ENCODE measurements around the gene TMEM41A. TPM values are rescaled to one million over a fixed set of nuclear protein-coding genes. Genes with fewer than 3 reads are reported as not detected.
"Not testable (repeated sequence)": the region's sequence is repeated elsewhere in the genome, so short reads cannot be mapped to it uniquely, and the experiment has no call there.

TMEM41A gene
- total RNA-seq, 3 donors from 2014 or later: 25.1 to 28.0 (median 25.6) TPM

- H3K36me3 Mint-ChIP-seq (ENCODE audit: insufficient read depth): peaks cover 16% of the 10 kb centered on the region
- no peaks in the 10 kb centered on the region for H3K27me3 Mint-ChIP-seq (ENCODE audit: low read depth)
- H3K4me1 Mint-ChIP-seq (ENCODE audit: low read depth): no peaks in the 10 kb centered on the region
- ATAC-seq: no peak
- H3K9me3 Mint-ChIP-seq: no peaks in the 10 kb centered on the region
- no peak overlapping the region for H3K4me3 Mint-ChIP-seq
- no peak for DNase-seq
These were observed 28.5 kb downstream of the TMEM41A start for GRCh38 chr3:185470323-185470722.

- Mint-ChIP-seq H3K4me1 (ENCODE audit: low read depth) (no peaks in the 10 kb centered on the region), H3K4me3 (no peak overlapping the region), H3K9me3 (no peaks in the 10 kb centered on the region), H3K27me3 (ENCODE audit: low read depth) (no peaks in the 10 kb centered on the region), H3K36me3 (ENCODE audit: insufficient read depth) (peaks cover 13% of the 10 kb centered on the region)
- no peak for DNase-seq
- ATAC-seq: no peak
These were observed 29.3 kb downstream of the TMEM41A start for GRCh38 chr3:185469542-185469941.

GRCh38 chr3:185466123-185466522 lies 32.7 kb downstream of the TMEM41A start:
- H3K4me1 Mint-ChIP-seq (ENCODE audit: low read depth); H3K27me3 Mint-ChIP-seq (ENCODE audit: low read depth); ATAC-seq; DNase-seq; H3K36me3 Mint-ChIP-seq (ENCODE audit: insufficient read depth); H3K4me3 Mint-ChIP-seq; H3K9me3 Mint-ChIP-seq: not testable (repeated sequence)

- Mint-ChIP-seq H3K36me3 (ENCODE audit: insufficient read depth) (peaks cover 4% of the 10 kb centered on the region), H3K4me1 (ENCODE audit: low read depth) (no peaks in the 10 kb centered on the region), H3K27me3 (ENCODE audit: low read depth) (no peaks in the 10 kb centered on the region), H3K4me3 (no peak overlapping the region), H3K9me3 (no peaks in the 10 kb centered on the region)
- no peak for DNase-seq
- ATAC-seq: no peak
These were observed 33.4 kb downstream of the TMEM41A start for GRCh38 chr3:185465471-185465870.

GRCh38 chr3:185460719-185461350 lies 38.0 kb downstream of the TMEM41A start:
- DNase-seq (no peak), ATAC-seq (no peak)
- Mint-ChIP-seq H3K27me3 (ENCODE audit: low read depth) (no peaks in the 10 kb centered on the region), H3K4me1 (ENCODE audit: low read depth) (no peaks in the 10 kb centered on the region), H3K9me3 (no peaks in the 10 kb centered on the region), H3K4me3 (no peak overlapping the region), H3K36me3 (ENCODE audit: insufficient read depth) (no peaks in the 10 kb centered on the region)

- ATAC-seq (no peak), DNase-seq (no peak)
- H3K9me3 Mint-ChIP-seq: no peaks in the 10 kb centered on the region
- no peaks in the 10 kb centered on the region for H3K4me1 Mint-ChIP-seq (ENCODE audit: low read depth)
- H3K27me3 Mint-ChIP-seq (ENCODE audit: low read depth): no peaks in the 10 kb centered on the region
- no peaks in the 10 kb centered on the region for H3K36me3 Mint-ChIP-seq (ENCODE audit: insufficient read depth)
- no peak overlapping the region for H3K4me3 Mint-ChIP-seq
These were observed 38.5 kb downstream of the TMEM41A start for GRCh38 chr3:185460309-185460708.

GRCh38 chr3:185457376-185457775 lies 41.5 kb downstream of the TMEM41A start:
- H3K9me3 Mint-ChIP-seq: no peaks in the 10 kb centered on the region
- H3K36me3 Mint-ChIP-seq (ENCODE audit: insufficient read depth): no peaks in the 10 kb centered on the region
- ATAC-seq: no peak
- no peak overlapping the region for H3K4me3 Mint-ChIP-seq
- no peaks in the 10 kb centered on the region for H3K4me1 Mint-ChIP-seq (ENCODE audit: low read depth)
- DNase-seq: no peak
- H3K27me3 Mint-ChIP-seq (ENCODE audit: low read depth): no peaks in the 10 kb centered on the region

- H3K4me1 Mint-ChIP-seq (ENCODE audit: low read depth); H3K36me3 Mint-ChIP-seq (ENCODE audit: insufficient read depth); DNase-seq; H3K4me3 Mint-ChIP-seq; H3K27me3 Mint-ChIP-seq (ENCODE audit: low read depth); ATAC-seq; H3K9me3 Mint-ChIP-seq: not testable (repeated sequence)
These were observed 47.4 kb downstream of the TMEM41A start for GRCh38 chr3:185451432-185451831.

- no peak overlapping the region for H3K4me3 Mint-ChIP-seq
- no peaks in the 10 kb centered on the region for H3K27me3 Mint-ChIP-seq (ENCODE audit: low read depth)
- DNase-seq (no peak), ATAC-seq (no peak)
- H3K9me3 Mint-ChIP-seq: no peaks in the 10 kb centered on the region
- no peaks in the 10 kb centered on the region for H3K4me1 Mint-ChIP-seq (ENCODE audit: low read depth)
- H3K36me3 Mint-ChIP-seq (ENCODE audit: insufficient read depth): no peaks in the 10 kb centered on the region
These were observed 50.7 kb downstream of the TMEM41A start for GRCh38 chr3:185448107-185448506.

GRCh38 chr3:185444329-185444728 lies 54.5 kb downstream of the TMEM41A start:
- no peaks in the 10 kb centered on the region for H3K9me3 Mint-ChIP-seq
- H3K27me3 Mint-ChIP-seq (ENCODE audit: low read depth): no peaks in the 10 kb centered on the region
- DNase-seq (no peak), ATAC-seq (no peak)
- H3K4me1 Mint-ChIP-seq (ENCODE audit: low read depth): no peaks in the 10 kb centered on the region
- H3K4me3 Mint-ChIP-seq: no peak overlapping the region
- no peaks in the 10 kb centered on the region for H3K36me3 Mint-ChIP-seq (ENCODE audit: insufficient read depth)

- Mint-ChIP-seq H3K4me3 (no peak overlapping the region), H3K36me3 (ENCODE audit: insufficient read depth) (no peaks in the 10 kb centered on the region), H3K9me3 (no peaks in the 10 kb centered on the region), H3K4me1 (ENCODE audit: low read depth) (no peaks in the 10 kb centered on the region), H3K27me3 (ENCODE audit: low read depth) (no peaks in the 10 kb centered on the region)
- DNase-seq: no peak
- ATAC-seq: no peak
These were observed 56.8 kb downstream of the TMEM41A start for GRCh38 chr3:185442031-185442430.

- no peak for DNase-seq
- H3K9me3 Mint-ChIP-seq: no peaks in the 10 kb centered on the region
- no peak for ATAC-seq
- no peaks in the 10 kb centered on the region for H3K36me3 Mint-ChIP-seq (ENCODE audit: insufficient read depth)
- H3K4me1 Mint-ChIP-seq (ENCODE audit: low read depth): no peaks in the 10 kb centered on the region
- H3K27me3 Mint-ChIP-seq (ENCODE audit: low read depth): no peaks in the 10 kb centered on the region
- no peak overlapping the region for H3K4me3 Mint-ChIP-seq
These were observed 58.9 kb downstream of the TMEM41A start for GRCh38 chr3:185439745-185440466.

Other genes starting within 250 kb of the TMEM41A start
- 1 to 10 TPM in 2 of 3 donors, under 1 TPM in 1; 0.79 to 1.8 (median 1.8) TPM for gene EHHADH, start 245.0 kb downstream of the TMEM41A start, total RNA-seq
- gene MAP3K13, start 135.9 kb downstream of the TMEM41A start, total RNA-seq: 10 to 100 TPM in 1 of 3 donors, 1 to 10 TPM in 2; 8.8 to 12.3 (median 9.0) TPM
- gene LIPH, start 53.6 kb upstream of the TMEM41A start, total RNA-seq: under 1 TPM in 2 of 3 donors, not detected in 1; 0.05 to 0.13 TPM
- gene SENP2, start 87.3 kb upstream of the TMEM41A start, total RNA-seq: 10 to 100 TPM; 33.0 to 43.4 (median 40.3) TPM